GM12892 (cell line): ENCODE results near the gene CERS6.

Source experiments
- POLR2A ChIP-seq: IDR thresholded peaks from 2 replicates; pipeline ENCODE4 v1.6.1; 2011; ENCODE audit warnings: low read depth, low read length, control low read depth
- POLR2AphosphoS5 ChIP-seq: IDR thresholded peaks from 2 replicates; pipeline ENCODE4 v1.6.1; 2011; ENCODE audit warnings: low read depth, low read length, control low read depth
- TAF1 ChIP-seq: IDR thresholded peaks from 2 replicates; pipeline ENCODE4 v1.6.1; 2011; ENCODE audit warnings: low read depth, mild to moderate bottlenecking, control low read depth, low read length, borderline replicate concordance

- TF ChIP-seq POLR2A (no peak), POLR2AphosphoS5 (no peak), TAF1 (no peak)
Observed at GRCh38 chr2:168678153-168678853, 222.2 kb downstream of the CERS6 start.
